ENCODE results near the gene TALDO1. TPM values are rescaled to one million over a fixed set of nuclear protein-coding genes. Genes with fewer than 3 reads are reported as not detected.

The TALDO1 gene
- total and polyA plus RNA-seq, 2 of the 8 experiments (the other 6 are each of a cell fraction or from before 2014, with no cell fraction given) = 265 to 308 TPM

DNA sequence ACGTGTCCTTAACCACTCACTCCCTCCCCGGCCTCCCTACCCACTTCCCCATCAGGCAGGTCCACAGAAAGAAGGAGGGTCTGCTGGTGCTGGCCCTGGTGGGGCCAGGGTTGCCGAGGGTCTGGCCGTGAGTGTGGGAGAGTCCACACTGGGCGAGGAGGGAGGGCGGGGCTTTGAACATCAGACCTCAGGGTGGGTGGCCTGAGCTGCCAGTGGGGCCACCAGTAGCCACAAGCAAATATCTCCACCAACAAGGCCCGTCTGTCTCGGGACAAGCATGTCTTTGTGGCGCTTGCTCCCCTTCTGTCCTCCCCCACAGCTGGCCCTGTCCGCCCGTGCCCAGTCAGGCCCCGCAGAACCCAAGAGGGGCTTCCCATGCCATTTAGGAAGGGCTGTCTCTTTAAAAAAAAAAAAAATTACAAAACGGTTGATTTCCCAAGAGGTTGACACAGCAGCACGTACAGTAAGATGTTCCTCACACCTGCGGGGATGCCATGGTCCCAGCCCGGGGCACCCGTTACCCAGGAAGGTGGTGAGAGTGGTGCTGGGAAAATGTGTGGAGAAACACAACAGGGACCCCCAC is 17.7 kb upstream of the TALDO1 start:
- Histone ChIP-seq H3K9me3 (ENCODE audit: insufficient read depth in 2 of 2, low read depth in 1 of 2, low read length in 1 of 2) (no peaks in the 10 kb centered on the region), H3K4me3 (ENCODE audit: extremely low read depth in 1 of 4, insufficient read depth in 2 of 4, low read depth in 3 of 4, low read length in 4 of 4) (no peak overlapping the region), H3K4ac (replicated peaks; ENCODE audit: insufficient read length, low read depth, low read length) (no peak overlapping the region), H3K23me2 (ENCODE audit: low read depth, low read length) (peaks cover 7% of the 10 kb centered on the region; the same call in 1 of the 2 replicates), H3K4me1 (replicated peaks in 1 of 4; ENCODE audit: control insufficient read depth in 3 of 4, insufficient read depth in 4 of 4, low read length in 3 of 4) (peaks cover 0 to 19% (median 11%) of the 10 kb centered on the region in 4 experiments; a peak in 5 of 7 replicates), H3K56ac (replicated peaks; ENCODE audit: insufficient read length, low read depth, low read length) (no peak overlapping the region), H2AFZ (ENCODE audit: low read length) (no peak overlapping the region), H2BK5ac (ENCODE audit: low read depth, low read length) (no peak overlapping the region), H2BK12ac (ENCODE audit: low read depth, low read length) (no peak overlapping the region), H4K91ac (replicated peaks; ENCODE audit: insufficient read length, low read length) (no peak overlapping the region), H3K23ac (ENCODE audit: insufficient read length) (no peak overlapping the region), H3K4me2 (ENCODE audit: insufficient read depth in 1 of 2, low read depth in 2 of 2, low read length in 2 of 2) (no peak overlapping the region), H2BK20ac (ENCODE audit: low read length) (no peak overlapping the region), H2AK5ac (ENCODE audit: low read depth, low read length) (no peak overlapping the region), H2BK15ac (ENCODE audit: low read length) (no peak overlapping the region), H4K20me1 (replicated peaks in 1 of 2; ENCODE audit: control insufficient read depth in 1 of 2, insufficient read depth in 2 of 2, low read length in 2 of 2) (no peaks in the 10 kb centered on the region), H4K8ac (ENCODE audit: extremely low read depth, insufficient read depth, low read length) (peak overlapping the region; percentile 60; the same call in 1 of the 2 replicates), H2BK120ac (replicated peaks; ENCODE audit: low read depth, low read length) (no peak overlapping the region), H3K79me1 (ENCODE audit: low read depth, low read length) (no peaks in the 10 kb centered on the region), H3K18ac (ENCODE audit: extremely low read depth, low read length) (no peak overlapping the region), H3K36me3 (ENCODE audit: control insufficient read depth in 2 of 4, insufficient read depth in 4 of 4, low read length in 3 of 4) (no peaks in the 10 kb centered on the region), H3K79me2 (ENCODE audit: control insufficient read depth in 1 of 2, insufficient read depth in 2 of 2, low read length in 2 of 2) (no peaks in the 10 kb centered on the region), H3K27me3 (replicated peaks in 1 of 4; ENCODE audit: control insufficient read depth in 3 of 4, extremely low read depth in 1 of 4, insufficient read depth in 3 of 4, low read length in 3 of 4) (peaks cover 0 to 2% (median 0%) of the 10 kb centered on the region in 4 experiments; a peak in 2 of 7 replicates), H3K14ac (ENCODE audit: insufficient read length) (no peak overlapping the region), H4K5ac (ENCODE audit: insufficient read length, low read depth, low read length) (no peak overlapping the region), H3K27ac (ENCODE audit: low read depth, low read length) (no peak overlapping the region), H3K9ac (replicated peaks in 1 of 4; ENCODE audit: extremely low read depth in 1 of 4, low read depth in 3 of 4, low read length in 3 of 4) (no peak overlapping the region)
- CTCF ChIA-PET (ENCODE audit: partially characterized antibody) = interaction anchor here (1.2 to 15.4 kb wide), 4 partner anchors 24 to 92 kb away, joined by 3 to 395 read pairs (median 30); partner anchors contain the start of genes DEAF1, DRD4, EPS8L2 and TALDO1
- POLR2A ChIA-PET (ENCODE audit: partially characterized antibody) = interaction anchor here (0.7 to 13.2 kb wide), 6 partner anchors 10 to 36 kb away, joined by 3 to 216 read pairs (median 6); partner anchors contain the start of gene TALDO1
- no peak for FAIRE-seq
- no peak for DNase-seq (ENCODE audit: low read depth in 1 of 2, low spot score in 2 of 2)
- 94% methylated on average over 17 of the region's 17 CpGs; no CpG with 5 or more reads in 1 of the 2 experiments for WGBS, 2 experiments (ENCODE audit: extremely low coverage in 1 of 2, insufficient coverage in 1 of 2, insufficient read length in 1 of 2, insufficient replicate concordance in 2 of 2, low coverage in 1 of 2, low lambda C conversion rate in 2 of 2, missing lambda C conversion rate in 1 of 2)
- TF ChIP-seq ZNF274 (IDR thresholded peaks at IDR 0.05; ENCODE audit: borderline replicate concordance, extremely low read depth, low read length) (no peak), TAF7 (optimal IDR thresholded peaks at IDR 0.05; ENCODE audit: borderline replicate concordance, low read depth, low read length) (no peak), CREB1 (IDR thresholded peaks at IDR 0.05) (no peak), SIX5 (IDR thresholded peaks at IDR 0.05; ENCODE audit: low read depth, low read length) (no peak), EGR1 (IDR thresholded peaks at IDR 0.05; ENCODE audit: borderline replicate concordance, low read depth, low read length) (no peak), YY1 (IDR thresholded peaks at IDR 0.05; ENCODE audit: low read depth, low read length) (no peak), EP300 (IDR thresholded peaks at IDR 0.05; ENCODE audit: borderline replicate concordance in 1 of 2, low read depth in 2 of 2, low read length in 2 of 2) (no peak), CEBPB (IDR thresholded peaks at IDR 0.05; ENCODE audit: low read depth, low read length) (no peak), SIRT6 (IDR thresholded peaks at IDR 0.05; ENCODE audit: low read length) (no peak), TBP (IDR thresholded peaks at IDR 0.05; ENCODE audit: low read depth, low read length) (no peak), SRF (IDR thresholded peaks at IDR 0.05; ENCODE audit: low read depth, low read length) (no peak), SP4 (IDR thresholded peaks at IDR 0.05; ENCODE audit: low read length) (no peak), CBX5 (IDR thresholded peaks at IDR 0.05; ENCODE audit: low read depth, low read length) (no peak)
- TF ChIP-seq, protein P1, sequence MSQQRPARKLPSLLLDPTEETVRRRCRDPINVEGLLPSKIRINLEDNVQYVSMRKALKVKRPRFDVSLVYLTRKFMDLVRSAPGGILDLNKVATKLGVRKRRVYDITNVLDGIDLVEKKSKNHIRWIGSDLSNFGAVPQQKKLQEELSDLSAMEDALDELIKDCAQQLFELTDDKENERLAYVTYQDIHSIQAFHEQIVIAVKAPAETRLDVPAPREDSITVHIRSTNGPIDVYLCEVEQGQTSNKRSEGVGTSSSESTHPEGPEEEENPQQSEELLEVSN (IDR thresholded peaks at IDR 0.05) = no peak

Measured in H1 (cell line).